GM12874 (cell line): ENCODE results near the gene PCDHGC3.

ENCODE experiments used
- CTCF ChIP-seq: IDR thresholded peaks from 2 replicates; pipeline ENCODE4 v1.5.1; 2011; ENCODE audit warnings: low read depth, mild to moderate bottlenecking, control low read depth, low read length, moderate library complexity; ENCODE audit not compliant: insufficient read depth

The PCDHGC3 gene

GRCh38 chr5:141440341-141440740 lies 35.4 kb upstream of the PCDHGC3 start:
- TF ChIP-seq CTCF: no peak

DNA sequence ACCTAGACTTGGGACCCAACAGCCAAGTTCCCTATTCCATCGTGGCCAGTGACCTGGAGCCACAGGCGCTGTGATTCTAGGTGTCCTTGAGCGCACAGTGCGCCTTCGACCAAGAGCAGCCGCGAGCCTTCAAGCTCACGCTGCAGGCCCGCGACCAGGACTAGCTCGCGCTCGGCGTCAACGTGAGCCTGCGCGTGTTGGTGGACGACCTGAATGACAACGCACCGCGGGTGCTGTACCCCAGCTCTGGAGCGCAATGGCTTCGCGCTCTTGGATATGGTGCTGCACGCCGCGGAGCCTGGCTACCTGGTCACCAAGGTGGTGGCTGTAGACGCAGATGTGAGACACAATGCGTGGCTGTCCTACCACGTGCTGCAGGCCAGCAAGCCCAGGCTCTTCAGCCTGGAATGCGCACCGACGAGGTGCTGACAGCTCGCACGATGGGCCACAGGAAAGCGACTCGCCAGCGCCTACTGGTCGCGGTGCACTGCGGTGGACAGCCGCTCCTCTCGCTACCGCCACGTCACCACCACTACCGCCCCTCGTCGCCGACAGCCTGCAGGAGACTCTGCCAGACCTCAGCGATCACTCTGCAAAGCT lies 34.1 kb upstream of the PCDHGC3 start:
- TF ChIP-seq CTCF: no peak

DNA sequence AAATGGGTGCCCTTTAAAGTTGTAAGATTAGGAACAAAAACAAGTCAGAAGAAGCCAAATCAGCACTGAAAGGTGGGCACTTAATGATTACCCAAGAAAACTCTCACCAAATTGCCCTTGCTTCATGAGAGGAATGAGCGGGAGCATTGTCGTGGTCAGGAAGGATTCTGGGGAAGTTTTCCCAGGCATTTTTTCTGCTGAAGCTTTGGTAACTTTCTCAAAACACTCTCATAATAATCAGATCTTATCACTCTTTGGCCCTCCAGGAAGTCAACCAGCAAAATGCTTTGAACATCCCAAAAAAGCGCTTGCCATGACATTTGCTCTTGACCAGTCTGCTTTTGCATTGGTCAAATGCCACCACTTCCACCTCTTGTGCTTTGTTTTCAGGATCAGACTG lies 10.4 kb upstream of the PCDHGC3 start:
- TF ChIP-seq CTCF: no peak

GRCh38 chr5:141476132-141476911 lies 556 bp downstream of the PCDHGC3 start:
- no peak for TF ChIP-seq CTCF

DNA sequence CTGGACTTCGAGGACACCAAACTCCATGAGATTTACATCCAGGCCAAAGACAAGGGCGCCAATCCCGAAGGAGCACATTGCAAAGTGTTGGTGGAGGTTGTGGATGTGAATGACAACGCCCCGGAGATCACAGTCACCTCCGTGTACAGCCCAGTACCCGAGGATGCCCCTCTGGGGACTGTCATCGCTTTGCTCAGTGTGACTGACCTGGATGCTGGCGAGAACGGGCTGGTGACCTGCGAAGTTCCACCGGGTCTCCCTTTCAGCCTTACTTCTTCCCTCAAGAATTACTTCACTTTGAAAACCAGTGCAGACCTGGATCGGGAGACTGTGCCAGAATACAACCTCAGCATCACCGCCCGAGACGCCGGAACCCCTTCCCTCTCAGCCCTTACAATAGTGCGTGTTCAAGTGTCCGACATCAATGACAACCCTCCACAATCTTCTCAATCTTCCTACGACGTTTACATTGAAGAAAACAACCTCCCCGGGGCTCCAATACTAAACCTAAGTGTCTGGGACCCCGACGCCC lies 1.3 kb downstream of the PCDHGC3 start:
- TF ChIP-seq CTCF: no peak

DNA sequence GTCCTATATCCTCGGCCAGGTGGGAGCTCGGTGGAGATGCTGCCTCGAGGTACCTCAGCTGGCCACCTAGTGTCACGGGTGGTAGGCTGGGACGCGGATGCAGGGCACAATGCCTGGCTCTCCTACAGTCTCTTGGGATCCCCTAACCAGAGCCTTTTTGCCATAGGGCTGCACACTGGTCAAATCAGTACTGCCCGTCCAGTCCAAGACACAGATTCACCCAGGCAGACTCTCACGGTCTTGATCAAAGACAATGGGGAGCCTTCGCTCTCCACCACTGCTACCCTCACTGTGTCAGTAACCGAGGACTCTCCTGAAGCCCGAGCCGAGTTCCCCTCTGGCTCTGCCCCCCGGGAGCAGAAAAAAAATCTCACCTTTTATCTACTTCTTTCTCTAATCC lies 2.0 kb downstream of the PCDHGC3 start:
- TF ChIP-seq CTCF: no peak

DNA sequence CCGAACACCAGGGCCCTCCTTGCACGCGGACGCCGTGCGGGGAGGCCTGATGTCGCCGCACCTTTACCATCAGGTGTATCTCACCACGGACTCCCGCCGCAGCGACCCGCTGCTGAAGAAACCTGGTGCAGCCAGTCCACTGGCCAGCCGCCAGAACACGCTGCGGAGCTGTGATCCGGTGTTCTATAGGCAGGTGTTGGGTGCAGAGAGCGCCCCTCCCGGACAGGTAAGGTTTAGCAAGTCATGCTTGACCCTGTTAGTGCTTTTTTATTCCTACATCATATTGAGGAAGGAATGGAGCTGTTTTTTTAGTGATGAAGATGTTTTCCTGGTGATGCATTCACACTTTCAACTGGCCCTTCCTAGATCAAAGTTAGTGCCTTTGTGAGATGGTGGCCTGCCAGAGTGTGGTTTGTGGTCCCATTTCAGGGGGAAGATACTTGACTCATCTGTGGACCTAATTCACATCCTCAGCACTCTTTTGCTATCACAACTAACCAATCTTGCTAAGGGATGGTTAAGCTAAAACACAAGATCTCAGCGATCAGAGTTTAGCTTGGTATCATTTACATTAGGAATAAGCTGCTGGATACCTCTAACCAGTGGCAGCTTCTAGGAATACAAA lies 2.7 kb downstream of the PCDHGC3 start:
- peak; percentile 30; the same call in 1 of the 2 replicates for TF ChIP-seq CTCF
